Stimulated activated CD8-positive, alpha-beta memory T cell treated with anti-CD3 and anti-CD28 coated beads, Interleukin-12 subunit alpha, Interleukin-12 subunit beta, amount 100 ng/mL, for 4 hours (primary cell): ENCODE data around the gene FLNB.
"Not testable (repeated sequence)": the region's sequence is repeated elsewhere in the genome, so short reads cannot be mapped to it uniquely, and the experiment has no call there.

Source experiments
- DNase-seq: peaks from one replicate; pipeline ENCODE4 v3.0.0-alpha.2; 2020; ENCODE audit warnings: low read depth

Gene FLNB

GRCh38 chr3:58032186-58032585 is 24.0 kb downstream of the FLNB start:
- DNase-seq, result no peak

GRCh38 chr3:58034738-58035523 is 26.7 kb downstream of the FLNB start:
- no peak for DNase-seq

GRCh38 chr3:58035524-58036255 is 27.5 kb downstream of the FLNB start:
- DNase-seq, result no peak

- DNase-seq, result no peak
Observed at GRCh38 chr3:58036293-58037032, 28.2 kb downstream of the FLNB start.

- no peak for DNase-seq
Observed at GRCh38 chr3:58037141-58037910, 29.1 kb downstream of the FLNB start.

GRCh38 chr3:58038675-58039292 is 30.6 kb downstream of the FLNB start:
- no peak for DNase-seq

GRCh38 chr3:58039601-58040000 is 31.4 kb downstream of the FLNB start:
- no peak for DNase-seq

GRCh38 chr3:58041182-58041825 is 33.1 kb downstream of the FLNB start:
- DNase-seq, result no peak

- no peak for DNase-seq
Observed at GRCh38 chr3:58041826-58042324, 33.7 kb downstream of the FLNB start.

- no peak for DNase-seq
Observed at GRCh38 chr3:58042947-58043707, 34.9 kb downstream of the FLNB start.

GRCh38 chr3:58043933-58044332 is 35.7 kb downstream of the FLNB start:
- DNase-seq, result no peak

- no peak for DNase-seq
Observed at GRCh38 chr3:58044691-58045483, 36.7 kb downstream of the FLNB start.

- no peak for DNase-seq
Observed at GRCh38 chr3:58047826-58048225, 39.6 kb downstream of the FLNB start.

- no peak for DNase-seq
Observed at GRCh38 chr3:58048301-58048700, 40.1 kb downstream of the FLNB start.

- no peak for DNase-seq
Observed at GRCh38 chr3:58049143-58049785, 41.0 kb downstream of the FLNB start.

GRCh38 chr3:58051196-58051595 is 43.0 kb downstream of the FLNB start:
- DNase-seq, result no peak

- not testable (repeated sequence) for DNase-seq
Observed at GRCh38 chr3:58051658-58052261, 43.5 kb downstream of the FLNB start.
